Stimulated activated CD4-positive, alpha-beta T cell treated with anti-CD3 and anti-CD28 coated beads, Interleukin-15, amount 100 ng/mL, for 24 hours (primary cell): ENCODE data around the gene CFAP61.
"Not testable (repeated sequence)": the region's sequence is repeated elsewhere in the genome, so short reads cannot be mapped to it uniquely, and the experiment has no call there.

ENCODE experiments used
- DNase-seq: peaks from one replicate; pipeline ENCODE4 v3.0.0-alpha.2; 2020

Gene CFAP61

GRCh38 chr20:20237093-20237959 is 185.0 kb downstream of the CFAP61 start:
- DNase-seq: peak; percentile 47

- DNase-seq: no peak
Observed at GRCh38 chr20:20241976-20242375, 189.6 kb downstream of the CFAP61 start.

DNA sequence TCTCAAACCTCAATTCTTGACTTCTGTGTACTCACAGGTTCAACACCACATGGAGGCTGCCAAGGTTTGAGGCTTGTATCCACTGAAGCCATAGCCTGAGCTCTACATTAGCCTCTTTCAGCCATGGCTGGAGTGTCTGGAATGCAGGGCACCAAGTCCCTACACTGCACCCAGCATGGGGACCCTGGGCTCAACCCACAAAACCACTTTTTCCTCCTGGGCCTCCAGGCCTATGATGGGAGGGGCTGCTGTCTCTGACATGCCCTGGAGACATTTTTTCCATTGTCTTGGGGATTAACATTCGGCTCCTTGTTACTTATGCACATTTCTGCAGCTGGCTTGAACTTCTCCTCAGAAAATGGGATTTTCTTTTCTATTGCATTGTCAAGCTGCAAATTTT is 192.1 kb downstream of the CFAP61 start:
- DNase-seq: not testable (repeated sequence)

DNA sequence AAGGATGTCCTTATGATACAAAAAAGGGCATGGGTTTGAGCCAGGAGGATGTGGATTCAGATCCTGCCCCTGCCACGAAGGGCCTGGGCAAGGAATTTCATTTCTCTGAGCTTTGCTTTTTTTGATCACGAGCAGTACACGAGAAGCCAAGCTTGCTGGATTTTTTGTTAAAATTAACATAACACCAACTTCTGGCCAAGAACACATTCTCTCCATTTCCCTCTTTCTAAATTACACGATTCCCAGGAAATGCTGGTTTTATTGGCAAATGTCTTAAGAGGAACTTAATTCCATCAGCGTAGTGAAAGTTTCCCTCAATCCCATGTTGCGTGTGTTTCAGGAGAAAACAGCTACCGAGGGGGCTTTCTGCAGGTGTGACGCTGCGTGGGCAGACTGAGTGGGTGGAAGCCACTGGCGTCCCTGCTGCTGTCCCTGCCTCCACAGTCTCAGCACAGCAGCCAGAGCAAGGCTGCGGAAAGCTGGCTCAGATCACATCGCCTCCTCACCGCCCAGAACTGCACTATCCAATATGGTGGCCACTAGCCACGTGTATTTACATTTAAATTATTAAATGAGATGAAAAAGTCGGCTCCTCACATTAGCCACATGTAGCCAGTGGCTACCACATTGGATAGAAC is 194.8 kb downstream of the CFAP61 start:
- no peak for DNase-seq

DNA sequence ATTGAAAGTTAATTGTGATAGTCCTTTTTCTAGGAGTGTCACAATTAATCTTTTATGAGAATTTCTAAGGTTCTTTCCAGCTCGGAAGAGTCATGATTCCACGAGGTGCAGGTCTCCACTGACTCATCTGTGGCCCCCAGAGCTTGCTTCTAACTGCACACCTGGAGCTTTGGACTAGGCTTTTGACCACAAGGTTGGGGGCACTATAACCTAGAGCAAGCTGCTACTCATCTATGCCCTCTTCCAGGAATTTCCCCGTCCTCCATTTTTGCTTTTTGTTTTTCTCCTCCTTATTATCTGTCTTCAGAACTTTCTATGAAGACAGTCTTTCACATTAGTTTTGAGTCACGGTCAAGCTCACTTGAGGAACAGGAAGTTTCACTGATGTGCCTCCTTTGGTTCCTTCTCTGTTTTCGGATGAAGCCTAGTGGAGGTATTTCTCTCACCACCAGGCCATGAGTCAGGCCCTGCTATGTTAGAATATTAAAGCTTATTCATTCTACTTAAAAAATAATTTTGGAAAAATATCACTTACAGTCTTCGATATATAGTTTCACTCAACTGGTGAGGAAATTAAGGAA is 196.4 kb downstream of the CFAP61 start:
- DNase-seq: no peak

DNA sequence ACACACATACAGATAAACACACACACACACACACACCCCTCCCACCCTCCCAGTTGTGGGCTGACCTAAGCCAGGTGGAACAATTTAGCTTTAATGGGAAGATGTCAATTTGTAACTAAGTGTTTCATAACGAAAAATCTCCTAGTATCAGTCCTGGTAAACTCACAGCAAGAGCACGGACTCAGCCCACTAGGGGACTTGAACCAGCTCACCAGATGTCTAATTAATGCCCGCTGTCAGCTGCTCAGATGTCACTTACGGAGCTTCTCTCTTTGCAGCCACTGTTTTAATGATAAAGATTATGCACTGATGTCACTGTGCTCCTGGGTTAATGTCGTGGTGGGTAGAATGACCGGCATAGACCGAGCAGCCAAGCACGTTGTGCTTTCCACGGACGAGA is 199.0 kb downstream of the CFAP61 start:
- DNase-seq: no peak

- DNase-seq: no peak
Observed at GRCh38 chr20:20251836-20252235, 199.5 kb downstream of the CFAP61 start.

DNA sequence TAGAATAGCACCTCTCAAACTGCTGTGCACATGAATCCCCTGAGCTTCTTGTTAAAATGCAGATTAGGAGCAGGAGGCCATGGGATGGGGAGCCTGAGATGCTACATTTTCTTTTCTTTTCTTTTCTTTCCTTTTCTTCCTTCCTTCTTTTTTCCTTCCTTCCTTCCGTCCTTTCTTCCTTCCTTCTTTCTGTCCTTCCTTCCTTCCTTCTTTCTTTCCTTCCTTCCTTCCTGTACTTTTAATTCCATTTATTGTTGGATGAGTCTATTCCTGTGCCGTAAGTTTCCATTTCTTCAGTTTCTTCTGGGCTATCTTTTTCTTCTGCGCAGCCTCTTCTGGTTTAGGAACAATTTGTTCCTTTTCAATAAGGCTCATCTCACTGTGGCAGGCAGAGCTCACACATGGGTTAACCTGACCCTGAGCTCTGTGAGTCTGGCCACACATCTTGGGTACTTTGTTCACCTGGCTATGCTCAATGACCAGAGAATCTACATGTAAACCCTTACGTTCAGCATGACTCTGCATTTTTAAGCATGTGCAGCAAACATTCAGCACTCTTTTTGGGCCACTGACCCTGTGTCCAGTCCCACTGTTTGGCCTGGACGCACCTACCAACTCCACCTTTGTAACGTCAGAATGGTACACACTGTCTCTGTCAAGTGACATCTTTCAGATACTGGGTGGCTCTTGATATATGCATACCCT is 200.9 kb downstream of the CFAP61 start:
- no peak for DNase-seq

DNA sequence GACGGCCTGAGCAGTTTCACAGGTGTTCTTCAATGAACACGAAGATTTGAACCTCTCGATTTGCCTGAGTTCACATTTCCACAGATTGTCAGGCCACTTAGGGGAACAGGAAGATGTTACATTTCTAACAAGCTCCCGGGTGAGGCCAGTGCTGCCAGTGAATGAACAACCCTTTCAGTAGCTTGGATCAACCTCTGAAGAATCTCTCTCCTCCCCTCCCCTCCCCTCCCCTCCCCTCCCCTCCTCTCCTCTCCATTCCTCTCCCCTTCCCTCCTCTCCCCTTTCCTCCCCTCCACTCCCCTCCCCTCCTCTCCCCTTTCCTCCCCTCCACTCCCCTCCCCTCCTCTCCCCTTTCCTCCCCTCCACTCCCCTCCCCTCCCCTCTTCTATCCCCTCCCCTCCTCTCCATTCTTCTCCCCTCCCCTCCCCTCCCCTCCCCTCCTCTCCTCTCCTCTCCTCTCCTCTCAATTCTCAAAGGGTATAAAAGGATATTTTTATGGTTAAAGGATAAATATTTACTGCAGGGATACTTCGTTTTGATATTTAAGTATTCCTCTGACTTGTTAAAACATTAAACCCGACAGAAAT is 201.5 kb downstream of the CFAP61 start:
- no peak for DNase-seq

DNA sequence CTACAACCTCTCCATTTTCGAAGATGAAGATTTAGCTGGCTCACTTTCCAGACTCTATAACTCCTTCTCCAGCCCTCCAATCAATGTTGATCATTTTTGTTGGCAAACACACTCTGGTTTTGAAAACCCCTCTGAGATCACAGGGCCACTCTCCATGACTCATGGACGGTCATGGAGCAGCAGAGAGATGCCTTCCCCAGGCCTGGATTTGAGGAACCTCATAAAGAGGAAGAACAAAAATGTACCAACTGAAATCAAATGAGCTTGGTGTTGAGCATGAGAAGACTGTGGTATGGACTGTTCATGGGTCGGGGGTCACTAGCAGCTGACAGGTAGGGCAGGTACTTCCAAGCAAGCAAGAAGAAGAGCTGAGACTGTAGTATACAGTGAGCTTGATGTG is 202.8 kb downstream of the CFAP61 start:
- no peak for DNase-seq

- no peak for DNase-seq
Observed at GRCh38 chr20:20259533-20259932, 207.2 kb downstream of the CFAP61 start.

DNA sequence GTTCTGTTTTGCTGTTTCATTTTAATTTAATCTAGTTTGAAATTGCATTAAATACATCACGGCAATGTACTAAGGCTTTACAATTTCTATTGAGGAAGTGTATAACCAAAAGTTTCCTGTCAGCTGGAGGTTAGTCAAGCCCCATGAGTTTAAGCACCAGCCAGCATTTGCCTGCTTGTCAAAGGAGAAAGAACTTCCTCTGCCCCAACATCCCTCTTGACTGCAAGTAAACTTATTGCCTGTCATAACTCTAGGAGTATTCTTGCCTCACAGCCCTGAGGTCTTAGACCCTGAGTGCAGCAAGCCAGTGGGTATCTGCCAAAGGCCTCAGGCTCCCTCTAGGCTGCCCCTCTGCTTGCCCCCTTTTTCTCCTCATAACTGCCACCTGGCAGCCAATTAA is 208.8 kb downstream of the CFAP61 start:
- DNase-seq: no peak

- no peak for DNase-seq
Observed at GRCh38 chr20:20265210-20265609, 212.9 kb downstream of the CFAP61 start.

GRCh38 chr20:20266552-20266951 is 214.2 kb downstream of the CFAP61 start:
- no peak for DNase-seq

- DNase-seq: no peak
Observed at GRCh38 chr20:20267685-20268370, 215.5 kb downstream of the CFAP61 start.

DNA sequence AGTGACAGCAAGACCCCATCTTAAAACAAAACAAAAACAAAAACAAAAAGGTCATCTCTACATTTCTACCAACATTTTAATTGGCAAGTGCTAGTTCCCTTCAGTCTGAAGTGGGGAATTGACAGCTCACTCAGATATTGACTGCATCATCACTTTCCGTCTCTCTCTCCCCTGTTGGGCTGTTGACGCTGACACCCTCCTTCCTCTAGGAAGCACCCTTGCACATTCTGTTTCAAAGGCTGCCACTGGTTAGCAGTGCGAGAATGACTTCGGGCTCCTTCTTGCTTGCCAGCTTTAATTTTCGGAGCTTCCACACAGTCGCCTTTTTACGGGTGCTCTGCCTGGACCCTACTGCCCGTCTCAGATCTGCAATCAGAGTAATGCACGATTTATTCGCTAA is 218.9 kb downstream of the CFAP61 start:
- no peak for DNase-seq

DNA sequence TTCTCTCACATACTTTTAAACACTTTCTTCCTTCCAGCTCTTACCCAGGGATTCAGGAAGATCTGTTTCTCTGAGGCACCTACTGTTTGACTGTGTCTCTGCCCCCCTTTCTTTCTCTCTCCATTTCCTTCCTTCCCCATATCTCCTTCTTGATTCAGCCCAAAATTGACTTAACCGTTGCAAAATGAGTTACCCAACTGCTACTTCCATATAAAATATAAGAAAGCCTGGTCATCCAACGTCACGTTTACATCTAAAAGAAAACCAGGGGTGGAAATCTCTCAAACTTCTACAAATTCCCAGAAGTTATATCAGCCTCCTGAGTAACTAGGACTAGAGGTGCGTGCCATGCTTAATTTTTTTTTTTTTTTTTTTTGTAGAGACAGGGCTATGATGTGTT is 220.4 kb downstream of the CFAP61 start:
- DNase-seq: no peak

DNA sequence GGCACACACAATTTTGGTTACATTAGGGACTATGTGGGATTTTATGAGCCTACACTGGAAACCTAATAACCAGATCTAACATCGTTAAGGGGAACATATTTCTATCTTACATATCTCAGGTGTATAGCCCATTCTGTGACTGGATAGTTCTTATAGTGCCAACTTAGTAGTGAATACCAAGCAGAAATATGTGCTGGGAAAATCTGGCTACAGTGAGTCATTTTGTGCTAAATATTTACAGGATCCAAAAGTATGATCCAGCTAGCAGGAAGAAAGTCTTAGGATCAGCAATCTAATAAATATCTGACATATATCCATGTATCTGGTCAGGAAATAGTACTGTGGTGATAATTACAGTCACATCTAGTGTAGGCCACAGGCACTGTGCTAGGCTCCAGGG is 221.0 kb downstream of the CFAP61 start:
- DNase-seq: no peak

- no peak for DNase-seq
Observed at GRCh38 chr20:20274821-20275220, 222.5 kb downstream of the CFAP61 start.

DNA sequence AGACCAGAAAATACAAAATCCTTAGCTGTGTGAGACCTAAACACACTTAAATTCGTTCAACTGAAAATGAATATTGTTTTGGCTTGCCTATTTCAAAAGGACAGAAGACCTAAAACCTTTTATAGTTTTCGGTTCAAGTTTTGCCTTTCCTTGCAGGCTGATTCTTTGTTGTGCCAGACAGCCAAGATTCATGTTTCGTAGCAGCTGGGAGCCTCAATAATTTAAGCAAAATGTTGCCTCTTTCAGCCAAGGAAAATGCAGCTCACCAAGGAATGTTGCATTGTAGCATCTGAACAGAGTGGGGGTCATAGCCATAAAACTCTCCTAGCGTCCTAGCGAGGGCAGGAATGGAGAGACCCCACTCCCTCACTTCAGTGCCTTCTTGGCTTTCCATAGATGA is 223.3 kb downstream of the CFAP61 start:
- DNase-seq: no peak

GRCh38 chr20:20276811-20277530 is 224.6 kb downstream of the CFAP61 start:
- DNase-seq: no peak

- no peak for DNase-seq
Observed at GRCh38 chr20:20277894-20278335, 225.6 kb downstream of the CFAP61 start.
